ENCODE measurements around the gene TRAF3IP3. TPM values are rescaled to one million over a fixed set of nuclear protein-coding genes. Genes with fewer than 3 reads are reported as not detected.

TRAF3IP3 gene
- total RNA-seq, 1 donor from 2014 or later: 1.9 TPM

- ATAC-seq: no peak
- intact Hi-C loops (cut with micrococcal nuclease): no loop called here
- DNase-seq: no peak
These were observed 2.5 kb downstream of the TRAF3IP3 start for GRCh38 chr1:209758400-209758799.

GRCh38 chr1:209759829-209760359 is 4.0 kb downstream of the TRAF3IP3 start:
- peak; percentile 27 for DNase-seq
- no peak for ATAC-seq
- intact Hi-C loops (cut with micrococcal nuclease): no loop called here

- intact Hi-C loops (cut with micrococcal nuclease): no loop called here
- ATAC-seq: peak; percentile 68
- no peak for DNase-seq
These were observed 5.3 kb downstream of the TRAF3IP3 start for GRCh38 chr1:209761011-209761635.

GRCh38 chr1:209766051-209766450 is 10.2 kb downstream of the TRAF3IP3 start:
- ATAC-seq: no peak
- DNase-seq: no peak
- intact Hi-C loops (cut with micrococcal nuclease): no loop called here

GRCh38 chr1:209767096-209767495 is 11.2 kb downstream of the TRAF3IP3 start:
- DNase-seq: no peak
- no peak for ATAC-seq
- intact Hi-C loops (cut with micrococcal nuclease): no loop called here

GRCh38 chr1:209767706-209768105 is 11.9 kb downstream of the TRAF3IP3 start:
- intact Hi-C loops (cut with micrococcal nuclease): no loop called here
- no peak for ATAC-seq

GRCh38 chr1:209768354-209768774 is 12.5 kb downstream of the TRAF3IP3 start:
- peak; percentile 17 for ATAC-seq
- intact Hi-C loops (cut with micrococcal nuclease): no loop called here

More at GRCh38 chr1:209767706-209768105, 11.9 kb downstream of the TRAF3IP3 start:
- no peak for DNase-seq

GRCh38 chr1:209769171-209769904 is 13.5 kb downstream of the TRAF3IP3 start:
- DNase-seq (peak; percentile 75), ATAC-seq (peak; percentile 89)
- intact Hi-C loops (cut with micrococcal nuclease): no loop called here

More at GRCh38 chr1:209768354-209768774, 12.5 kb downstream of the TRAF3IP3 start:
- DNase-seq: peak; percentile 35

- intact Hi-C loops (cut with micrococcal nuclease): no loop called here
- ATAC-seq: no peak
- DNase-seq: no peak
These were observed 14.1 kb downstream of the TRAF3IP3 start for GRCh38 chr1:209769971-209770370.

GRCh38 chr1:209770636-209771415 is 15.0 kb downstream of the TRAF3IP3 start:
- DNase-seq: no peak
- intact Hi-C loops (cut with micrococcal nuclease): no loop called here
- no peak for ATAC-seq

GRCh38 chr1:209772126-209772525 is 16.3 kb downstream of the TRAF3IP3 start:
- intact Hi-C loops (cut with micrococcal nuclease): no loop called here
- DNase-seq (no peak), ATAC-seq (no peak)

GRCh38 chr1:209774592-209774991 is 18.7 kb downstream of the TRAF3IP3 start:
- DNase-seq: no peak
- ATAC-seq: no peak
- intact Hi-C loops (cut with micrococcal nuclease): no loop called here

- intact Hi-C loops (cut with micrococcal nuclease): no loop called here
- no peak for ATAC-seq
These were observed 19.8 kb downstream of the TRAF3IP3 start for GRCh38 chr1:209775678-209776077.

GRCh38 chr1:209777587-209777986 is 21.7 kb downstream of the TRAF3IP3 start:
- DNase-seq (no peak), ATAC-seq (no peak)
- intact Hi-C loops (cut with micrococcal nuclease): no loop called here

More at GRCh38 chr1:209775678-209776077, 19.8 kb downstream of the TRAF3IP3 start:
- no peak for DNase-seq

- no peak for DNase-seq
- no peak for ATAC-seq
- intact Hi-C loops (cut with micrococcal nuclease): no loop called here
These were observed 22.2 kb downstream of the TRAF3IP3 start for GRCh38 chr1:209778102-209778501.

GRCh38 chr1:209780268-209780667 is 24.4 kb downstream of the TRAF3IP3 start:
- intact Hi-C loops (cut with micrococcal nuclease): no loop called here
- ATAC-seq: no peak
- no peak for DNase-seq

GRCh38 chr1:209783386-209783785 is 27.5 kb downstream of the TRAF3IP3 start:
- DNase-seq: no peak
- intact Hi-C loops (cut with micrococcal nuclease): no loop called here
- ATAC-seq: no peak

GRCh38 chr1:209784265-209785169 is 28.7 kb downstream of the TRAF3IP3 start, which contains the start of gene C1orf74:
Gene C1orf74 (minus strand): TSS chr1:209784559. CDS start chr1:209783634, 925 bp downstream.
- ATAC-seq (peak; percentile 95), DNase-seq (peak; percentile 100)
- intact Hi-C loops (cut with micrococcal nuclease): no loop called here

GRCh38 chr1:209785592-209785991 is 29.7 kb downstream of the TRAF3IP3 start:
- ATAC-seq (no peak), DNase-seq (no peak)
- intact Hi-C loops (cut with micrococcal nuclease): no loop called here

Measured in left ventricle myocardium superior (tissue), 1 donor.